GM12891 (cell line): ENCODE measurements around the gene MEI4.

Experiments used
- DNase-seq: peaks from one replicate; pipeline ENCODE4 v3.0.0; 2011; ENCODE audit warnings: low spot score; ENCODE audit not compliant: insufficient read length
- FAIRE-seq: peaks from 2 replicates; lab custom pipeline; 2011; peaks lifted over from hg19 to GRCh38; lab: Jason Lieb, UNC
- PAX5 ChIP-seq: IDR thresholded peaks from 2 replicates; pipeline ENCODE4 v1.6.1; 2011; ENCODE audit warnings: low read length, moderate library complexity, mild to moderate bottlenecking; ENCODE audit not compliant: insufficient read depth, severe bottlenecking
- POLR2A ChIP-seq: IDR thresholded peaks from 2 replicates; pipeline ENCODE4 v1.6.1; 2011; ENCODE audit warnings: low read depth, low read length, control low read depth
- POLR2AphosphoS5 ChIP-seq: IDR thresholded peaks from 2 replicates; pipeline ENCODE4 v1.6.1; 2011; ENCODE audit warnings: low read depth, low read length, control low read depth
- POU2F2 ChIP-seq: IDR thresholded peaks from 2 replicates; pipeline ENCODE4 v1.6.1; 2011; ENCODE audit warnings: low read depth, mild to moderate bottlenecking, control low read depth, low read length, moderate library complexity
- SPI1 ChIP-seq: IDR thresholded peaks from 2 replicates; pipeline ENCODE4 v1.6.1; 2011; ENCODE audit warnings: low read depth, low read length, control low read depth
- TAF1 ChIP-seq: IDR thresholded peaks from 2 replicates; pipeline ENCODE4 v1.6.1; 2011; ENCODE audit warnings: low read depth, low read length, control low read depth

Gene MEI4

GRCh38 chr6:77906070-77906469 lies 253.2 kb downstream of the MEI4 start:
- DNase-seq: no peak
- no peak for TF ChIP-seq POLR2A
- no peak for TF ChIP-seq TAF1
- TF ChIP-seq SPI1: no peak
- TF ChIP-seq POLR2AphosphoS5: no peak
- no peak for TF ChIP-seq PAX5
- TF ChIP-seq POU2F2: no peak
- FAIRE-seq: no peak

GRCh38 chr6:77910826-77911225 lies 258.0 kb downstream of the MEI4 start:
- no peak for TF ChIP-seq POLR2AphosphoS5
- FAIRE-seq: no peak

GRCh38 chr6:77926198-77926751 lies 273.4 kb downstream of the MEI4 start:
- FAIRE-seq (no peak), DNase-seq (no peak)
- TF ChIP-seq PAX5: no peak
- no peak for TF ChIP-seq POU2F2
- no peak for TF ChIP-seq SPI1
- TF ChIP-seq POLR2A: no peak
- no peak for TF ChIP-seq POLR2AphosphoS5
- no peak for TF ChIP-seq TAF1

More at GRCh38 chr6:77910826-77911225, 258.0 kb downstream of the MEI4 start:
- DNase-seq: no peak

GRCh38 chr6:77930382-77930781 lies 277.5 kb downstream of the MEI4 start:
- no peak for FAIRE-seq
- no peak for TF ChIP-seq PAX5
- no peak for TF ChIP-seq TAF1
- TF ChIP-seq SPI1: no peak
- TF ChIP-seq POLR2A: no peak
- no peak for TF ChIP-seq POU2F2
- no peak for TF ChIP-seq POLR2AphosphoS5
- DNase-seq: no peak

- FAIRE-seq (no peak), DNase-seq (no peak)
- TF ChIP-seq TAF1 (no peak), POLR2AphosphoS5 (no peak), PAX5 (no peak), SPI1 (no peak), POLR2A (no peak), POU2F2 (no peak)
These were observed 278.1 kb downstream of the MEI4 start for GRCh38 chr6:77930952-77931351.

- TF ChIP-seq POLR2AphosphoS5 (no peak), POLR2A (no peak), SPI1 (no peak), TAF1 (no peak), POU2F2 (no peak), PAX5 (no peak)
- DNase-seq (no peak), FAIRE-seq (no peak)
These were observed 309.2 kb downstream of the MEI4 start for GRCh38 chr6:77962070-77962469.

- DNase-seq (no peak), FAIRE-seq (no peak)
- TF ChIP-seq POLR2A (no peak), TAF1 (no peak), POLR2AphosphoS5 (no peak), POU2F2 (no peak), SPI1 (no peak), PAX5 (no peak)
These were observed 312.6 kb downstream of the MEI4 start for GRCh38 chr6:77965449-77965848.

GRCh38 chr6:77972334-77972733 lies 319.5 kb downstream of the MEI4 start:
- no peak for FAIRE-seq
- DNase-seq: no peak

More at GRCh38 chr6:77972334-77972733, 319.5 kb downstream of the MEI4 start:
- no peak for TF ChIP-seq PAX5
- TF ChIP-seq POLR2A: no peak
- no peak for TF ChIP-seq SPI1
- TF ChIP-seq POU2F2: no peak
- no peak for TF ChIP-seq POLR2AphosphoS5
- no peak for TF ChIP-seq TAF1
